Upper lobe of left lung (tissue), 4 donors: ENCODE measurements around the gene ZNF576.

Experiments used
- POLR2A ChIP-seq, 4 donors: fragments of 450-650 bp; IDR thresholded peaks; one replicate each; pipeline ENCODE4 v1.5.1; 2016 to 2017; ENCODE audit warnings: antibody characterized with exemption in 4 of 4, mild to moderate bottlenecking in 2 of 4
- TF ChIP-seq, protein P1 (sequence below), 6 experiments: fragments of 450-650 bp in 4 of 6; fragments of 200-600 bp in 2 of 6; sonication (generic) in 2 of 6; IDR thresholded peaks; one replicate each; pipeline ENCODE4 v1.5.1; 2016 to 2019; ENCODE audit warnings: antibody characterized with exemption in 6 of 6

DNA sequence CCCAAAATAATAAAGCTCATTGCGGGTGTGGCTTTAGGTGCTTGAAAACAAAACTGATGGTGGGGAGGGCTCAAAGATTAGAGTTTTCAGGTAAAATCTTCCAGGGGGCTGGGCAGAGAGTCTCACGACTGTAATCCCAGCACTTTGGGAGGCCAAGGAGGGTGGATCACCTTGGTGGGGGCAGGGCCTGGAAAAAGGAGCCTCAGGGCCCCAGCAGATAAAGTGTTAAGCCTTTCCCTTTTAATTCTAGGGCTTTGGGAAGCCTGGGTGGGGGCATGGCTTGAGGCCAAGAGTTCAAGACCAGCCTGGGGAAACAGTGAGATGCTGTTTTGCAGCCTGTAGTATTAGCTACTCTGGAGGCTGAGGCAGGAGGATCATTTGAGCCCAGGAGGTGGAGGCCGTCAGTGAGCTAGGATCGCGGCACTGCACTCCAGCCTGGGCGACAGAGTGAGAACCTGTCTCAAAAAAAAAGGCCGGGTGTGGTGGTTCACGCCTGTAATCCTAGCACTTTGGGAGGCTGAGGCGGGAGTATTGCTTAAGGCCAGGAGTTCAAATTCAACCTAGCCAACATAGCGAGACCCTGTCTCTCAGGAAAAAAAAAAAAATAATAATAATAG, 2.2 kb upstream of the ZNF576 start:
- TF ChIP-seq, protein P1, sequence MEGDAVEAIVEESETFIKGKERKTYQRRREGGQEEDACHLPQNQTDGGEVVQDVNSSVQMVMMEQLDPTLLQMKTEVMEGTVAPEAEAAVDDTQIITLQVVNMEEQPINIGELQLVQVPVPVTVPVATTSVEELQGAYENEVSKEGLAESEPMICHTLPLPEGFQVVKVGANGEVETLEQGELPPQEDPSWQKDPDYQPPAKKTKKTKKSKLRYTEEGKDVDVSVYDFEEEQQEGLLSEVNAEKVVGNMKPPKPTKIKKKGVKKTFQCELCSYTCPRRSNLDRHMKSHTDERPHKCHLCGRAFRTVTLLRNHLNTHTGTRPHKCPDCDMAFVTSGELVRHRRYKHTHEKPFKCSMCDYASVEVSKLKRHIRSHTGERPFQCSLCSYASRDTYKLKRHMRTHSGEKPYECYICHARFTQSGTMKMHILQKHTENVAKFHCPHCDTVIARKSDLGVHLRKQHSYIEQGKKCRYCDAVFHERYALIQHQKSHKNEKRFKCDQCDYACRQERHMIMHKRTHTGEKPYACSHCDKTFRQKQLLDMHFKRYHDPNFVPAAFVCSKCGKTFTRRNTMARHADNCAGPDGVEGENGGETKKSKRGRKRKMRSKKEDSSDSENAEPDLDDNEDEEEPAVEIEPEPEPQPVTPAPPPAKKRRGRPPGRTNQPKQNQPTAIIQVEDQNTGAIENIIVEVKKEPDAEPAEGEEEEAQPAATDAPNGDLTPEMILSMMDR (IDR thresholded peaks at IDR 0.05): no peak
- TF ChIP-seq POLR2A (IDR thresholded peaks at IDR 0.05): no peak
